ENCODE measurements around the gene NOS1AP.

NOS1AP gene

DNA sequence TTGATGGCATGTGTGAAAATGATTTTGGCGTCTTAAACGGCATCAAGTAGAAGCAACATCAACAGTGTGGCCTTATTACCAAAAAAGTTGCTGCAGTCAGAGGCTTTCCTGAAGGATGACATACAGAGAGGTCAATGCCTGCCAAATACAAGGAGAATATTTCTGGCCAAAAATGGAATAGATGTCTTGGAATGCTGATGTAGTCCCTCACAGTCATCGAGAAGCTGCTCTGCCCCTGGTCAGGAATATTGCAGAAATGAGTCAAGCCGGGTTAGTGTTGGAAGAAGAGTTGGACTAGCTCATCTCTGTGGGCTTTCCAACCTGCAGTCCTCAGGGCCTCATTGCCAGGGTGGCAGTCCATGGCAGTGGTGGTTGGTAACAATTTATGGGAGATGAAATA, 42.1 kb downstream of the NOS1AP start:
- Histone ChIP-seq H3K27me3 (ENCODE audit: insufficient read depth, low read length) (peaks cover 23% of the 10 kb centered on the region), H3K27ac (ENCODE audit: low read depth, low read length) (no peak overlapping the region), H3K4me1 (ENCODE audit: control insufficient read depth, insufficient read depth, low read length, unreplicated experiment) (no peaks in the 10 kb centered on the region), H3K36me3 (ENCODE audit: insufficient read depth, low read length) (no peaks in the 10 kb centered on the region), H3K79me2 (ENCODE audit: control insufficient read depth, insufficient read depth, low read length, unreplicated experiment) (no peaks in the 10 kb centered on the region), H2AFZ (ENCODE audit: low read length, unreplicated experiment) (no peak overlapping the region), H3K4me3 (ENCODE audit: low read depth, low read length) (no peak overlapping the region)

DNA sequence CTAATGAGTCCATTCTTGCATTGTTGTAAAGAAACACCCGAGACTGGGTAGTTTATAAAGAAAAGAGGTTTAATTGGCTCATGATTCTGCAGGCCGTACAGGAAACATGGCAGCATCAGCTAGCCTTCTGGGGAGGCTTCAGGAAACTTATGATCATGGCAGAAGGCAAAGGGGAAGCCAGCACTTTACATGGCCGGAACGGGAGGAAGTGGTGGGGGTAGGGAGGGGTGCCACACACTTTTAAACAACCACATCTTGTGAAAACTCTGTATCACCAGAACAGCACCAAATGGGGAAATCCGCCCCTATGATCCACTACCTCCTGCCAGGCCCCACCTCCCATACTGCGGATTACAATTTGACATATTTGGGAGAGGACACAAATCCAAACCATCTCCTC, 43.9 kb downstream of the NOS1AP start:
- no peaks in the 10 kb centered on the region for H3K4me1 ChIP-seq (ENCODE audit: control insufficient read depth, insufficient read depth, low read length, unreplicated experiment)
- H3K36me3 ChIP-seq (ENCODE audit: insufficient read depth, low read length) = no peaks in the 10 kb centered on the region
- H3K27me3 ChIP-seq (ENCODE audit: insufficient read depth, low read length) = peaks cover 23% of the 10 kb centered on the region
- no peak overlapping the region for H3K4me3 ChIP-seq (ENCODE audit: low read depth, low read length)
- no peaks in the 10 kb centered on the region for H3K79me2 ChIP-seq (ENCODE audit: control insufficient read depth, insufficient read depth, low read length, unreplicated experiment)
- H3K27ac ChIP-seq (ENCODE audit: low read depth, low read length) = no peak overlapping the region
- no peak overlapping the region for H2AFZ ChIP-seq (ENCODE audit: low read length, unreplicated experiment)

DNA sequence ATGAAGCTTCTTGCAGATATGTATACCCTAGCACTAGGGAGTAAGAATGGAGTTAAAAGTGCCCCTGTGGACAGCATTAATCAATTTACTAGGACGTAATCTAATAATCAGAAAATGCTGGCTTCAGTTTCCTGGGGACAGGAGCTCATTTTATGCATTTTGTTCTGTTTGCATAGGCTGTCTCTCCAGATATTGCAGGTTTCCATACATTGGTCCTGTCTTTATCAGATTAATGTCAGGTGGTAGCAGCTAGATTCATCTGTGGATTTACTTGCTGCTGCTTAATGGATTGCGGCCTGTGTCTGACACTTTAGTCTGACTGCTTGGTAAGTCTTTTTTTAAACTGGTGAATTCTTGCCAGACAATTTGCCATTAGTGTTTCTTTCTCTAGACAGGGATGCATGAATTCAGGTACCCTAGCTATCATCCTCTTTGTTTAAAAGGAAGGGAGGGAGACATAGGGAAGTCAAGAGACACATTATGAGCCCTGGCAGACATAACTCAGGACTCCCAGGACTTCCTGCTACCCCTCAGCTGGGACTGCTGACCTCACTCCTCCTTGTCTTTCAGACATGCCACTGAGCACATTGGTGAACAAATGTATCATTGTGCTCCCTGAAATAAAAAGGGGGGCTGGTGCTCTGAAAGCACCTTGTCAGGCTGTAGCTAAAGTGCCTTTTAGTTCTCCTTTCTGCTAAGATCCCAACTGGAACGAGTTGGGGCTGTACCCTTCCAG, 47.7 kb downstream of the NOS1AP start:
- H3K27me3 ChIP-seq (ENCODE audit: insufficient read depth, low read length) = peaks cover 19% of the 10 kb centered on the region
- H3K36me3 ChIP-seq (ENCODE audit: insufficient read depth, low read length) = no peaks in the 10 kb centered on the region
- no peaks in the 10 kb centered on the region for H3K4me1 ChIP-seq (ENCODE audit: control insufficient read depth, insufficient read depth, low read length, unreplicated experiment)
- H3K79me2 ChIP-seq (ENCODE audit: control insufficient read depth, insufficient read depth, low read length, unreplicated experiment) = no peaks in the 10 kb centered on the region
- H3K27ac ChIP-seq (ENCODE audit: low read depth, low read length) = no peak overlapping the region
- no peak overlapping the region for H2AFZ ChIP-seq (ENCODE audit: low read length, unreplicated experiment)
- no peak overlapping the region for H3K4me3 ChIP-seq (ENCODE audit: low read depth, low read length)

GRCh38 chr1:162118063-162118462, 48.6 kb downstream of the NOS1AP start:
- Histone ChIP-seq H3K4me3 (ENCODE audit: low read depth, low read length) (no peak overlapping the region), H3K27ac (ENCODE audit: low read depth, low read length) (no peak overlapping the region), H3K36me3 (ENCODE audit: insufficient read depth, low read length) (no peaks in the 10 kb centered on the region), H3K4me1 (ENCODE audit: control insufficient read depth, insufficient read depth, low read length, unreplicated experiment) (no peaks in the 10 kb centered on the region), H3K79me2 (ENCODE audit: control insufficient read depth, insufficient read depth, low read length, unreplicated experiment) (no peaks in the 10 kb centered on the region), H2AFZ (ENCODE audit: low read length, unreplicated experiment) (no peak overlapping the region), H3K27me3 (ENCODE audit: insufficient read depth, low read length) (peaks cover 11% of the 10 kb centered on the region; the same call in 1 of the 2 replicates)

DNA sequence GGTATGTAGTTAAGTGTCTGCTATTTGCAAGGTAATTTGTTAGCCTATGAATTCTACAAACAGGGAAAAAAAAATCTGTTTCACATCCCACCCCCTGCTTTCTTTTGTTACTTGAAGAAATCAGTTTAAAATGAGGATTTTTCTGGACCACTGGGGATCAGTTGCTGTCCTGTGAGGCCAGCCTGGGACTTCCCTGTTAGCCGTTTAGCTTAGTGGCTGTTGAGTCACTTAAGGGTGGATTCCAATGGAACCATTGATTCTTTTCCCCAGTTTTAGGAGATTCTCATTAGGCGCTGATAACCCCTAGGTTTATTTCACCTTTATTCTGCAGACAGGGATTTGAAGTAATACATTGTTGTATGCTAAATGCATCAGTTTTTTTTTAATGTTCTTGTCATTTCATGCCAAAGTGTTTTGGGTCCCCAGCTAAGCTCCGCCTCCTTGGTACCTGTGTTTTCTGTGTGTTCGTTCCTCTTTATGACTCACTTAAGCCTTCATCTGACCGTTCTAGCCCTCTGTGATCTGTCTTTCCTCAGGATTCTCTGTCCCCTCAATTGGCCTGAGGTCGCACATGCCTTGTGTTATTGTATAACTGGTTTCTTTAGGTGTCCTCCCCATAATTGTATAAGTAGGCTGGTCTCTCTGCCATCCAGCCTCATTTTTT, 59.3 kb downstream of the NOS1AP start:
- no peak overlapping the region for H3K27ac ChIP-seq (ENCODE audit: low read depth, low read length)
- H3K4me3 ChIP-seq (ENCODE audit: low read depth, low read length) = no peak overlapping the region
- H2AFZ ChIP-seq (ENCODE audit: low read length, unreplicated experiment) = no peak overlapping the region
- H3K4me1 ChIP-seq (ENCODE audit: control insufficient read depth, insufficient read depth, low read length, unreplicated experiment) = peaks cover 6% of the 10 kb centered on the region
- H3K36me3 ChIP-seq (ENCODE audit: insufficient read depth, low read length) = no peaks in the 10 kb centered on the region
- no peaks in the 10 kb centered on the region for H3K79me2 ChIP-seq (ENCODE audit: control insufficient read depth, insufficient read depth, low read length, unreplicated experiment)
- H3K27me3 ChIP-seq (ENCODE audit: insufficient read depth, low read length) = no peaks in the 10 kb centered on the region

- peaks cover 8% of the 10 kb centered on the region for H3K4me1 ChIP-seq (ENCODE audit: control insufficient read depth, insufficient read depth, low read length, unreplicated experiment)
- no peaks in the 10 kb centered on the region for H3K79me2 ChIP-seq (ENCODE audit: control insufficient read depth, insufficient read depth, low read length, unreplicated experiment)
- H3K27ac ChIP-seq (ENCODE audit: low read depth, low read length) = no peak overlapping the region
- no peak overlapping the region for H3K4me3 ChIP-seq (ENCODE audit: low read depth, low read length)
- H3K27me3 ChIP-seq (ENCODE audit: insufficient read depth, low read length) = no peaks in the 10 kb centered on the region
- no peak overlapping the region for H2AFZ ChIP-seq (ENCODE audit: low read length, unreplicated experiment)
- no peaks in the 10 kb centered on the region for H3K36me3 ChIP-seq (ENCODE audit: insufficient read depth, low read length)
Measured at GRCh38 chr1:162130308-162130707, 60.8 kb downstream of the NOS1AP start.

- no peak overlapping the region for H3K27ac ChIP-seq (ENCODE audit: low read depth, low read length)
- no peaks in the 10 kb centered on the region for H3K79me2 ChIP-seq (ENCODE audit: control insufficient read depth, insufficient read depth, low read length, unreplicated experiment)
- H3K4me1 ChIP-seq (ENCODE audit: control insufficient read depth, insufficient read depth, low read length, unreplicated experiment) = peaks cover 14% of the 10 kb centered on the region
- no peak overlapping the region for H3K4me3 ChIP-seq (ENCODE audit: low read depth, low read length)
- no peaks in the 10 kb centered on the region for H3K36me3 ChIP-seq (ENCODE audit: insufficient read depth, low read length)
- no peaks in the 10 kb centered on the region for H3K27me3 ChIP-seq (ENCODE audit: insufficient read depth, low read length)
- no peak overlapping the region for H2AFZ ChIP-seq (ENCODE audit: low read length, unreplicated experiment)
Measured at GRCh38 chr1:162131400-162132321, 62.2 kb downstream of the NOS1AP start.

- Histone ChIP-seq H3K4me3 (ENCODE audit: low read depth, low read length) (no peak overlapping the region), H3K79me2 (ENCODE audit: control insufficient read depth, insufficient read depth, low read length, unreplicated experiment) (no peaks in the 10 kb centered on the region), H3K27me3 (ENCODE audit: insufficient read depth, low read length) (no peaks in the 10 kb centered on the region), H3K4me1 (ENCODE audit: control insufficient read depth, insufficient read depth, low read length, unreplicated experiment) (peaks cover 28% of the 10 kb centered on the region), H3K27ac (ENCODE audit: low read depth, low read length) (no peak overlapping the region), H2AFZ (ENCODE audit: low read length, unreplicated experiment) (no peak overlapping the region), H3K36me3 (ENCODE audit: insufficient read depth, low read length) (no peaks in the 10 kb centered on the region)
Measured at GRCh38 chr1:162133566-162133965, 64.1 kb downstream of the NOS1AP start.

DNA sequence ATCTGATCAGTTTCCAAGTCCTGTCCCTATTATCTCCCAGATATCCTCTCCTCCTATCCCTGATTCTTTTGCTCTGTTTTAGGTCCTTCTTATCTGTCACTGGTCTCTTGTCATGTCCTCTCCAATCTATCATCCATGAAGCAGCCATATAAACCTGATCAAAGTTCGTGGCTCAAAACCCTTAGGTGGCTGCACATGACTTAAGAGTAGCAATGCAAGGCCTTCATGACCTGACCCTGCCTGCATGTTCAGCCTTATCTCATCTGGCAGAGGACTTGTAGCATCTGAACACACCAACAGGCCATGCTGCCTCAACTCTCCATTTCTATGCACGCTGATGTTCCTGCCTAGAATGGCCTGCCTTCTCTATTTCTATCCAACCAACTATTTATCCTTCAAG, 65.2 kb downstream of the NOS1AP start:
- Histone ChIP-seq H3K79me2 (ENCODE audit: control insufficient read depth, insufficient read depth, low read length, unreplicated experiment) (no peaks in the 10 kb centered on the region), H3K36me3 (ENCODE audit: insufficient read depth, low read length) (no peaks in the 10 kb centered on the region), H3K27me3 (ENCODE audit: insufficient read depth, low read length) (no peaks in the 10 kb centered on the region)

GRCh38 chr1:162135271-162135775, 65.8 kb downstream of the NOS1AP start:
- Histone ChIP-seq H3K4me1 (ENCODE audit: control insufficient read depth, insufficient read depth, low read length, unreplicated experiment) (peaks cover 28% of the 10 kb centered on the region), H3K4me3 (ENCODE audit: low read depth, low read length) (no peak overlapping the region), H3K27me3 (ENCODE audit: insufficient read depth, low read length) (no peaks in the 10 kb centered on the region), H2AFZ (ENCODE audit: low read length, unreplicated experiment) (no peak overlapping the region), H3K27ac (ENCODE audit: low read depth, low read length) (no peak overlapping the region), H3K36me3 (ENCODE audit: insufficient read depth, low read length) (no peaks in the 10 kb centered on the region), H3K79me2 (ENCODE audit: control insufficient read depth, insufficient read depth, low read length, unreplicated experiment) (no peaks in the 10 kb centered on the region)

More for the DNA sequence above, 65.2 kb downstream of the NOS1AP start:
- Histone ChIP-seq H3K4me1 (ENCODE audit: control insufficient read depth, insufficient read depth, low read length, unreplicated experiment) (peaks cover 28% of the 10 kb centered on the region), H3K4me3 (ENCODE audit: low read depth, low read length) (no peak overlapping the region), H3K27ac (ENCODE audit: low read depth, low read length) (no peak overlapping the region), H2AFZ (ENCODE audit: low read length, unreplicated experiment) (no peak overlapping the region)

All from ACC112 (cell line).